CD4-positive, alpha-beta T cell treated with Interleukin-15 for 4 hours (primary cell): ENCODE measurements around the gene ATP2B3.

ENCODE experiments used
- DNase-seq: peaks from one replicate; pipeline ENCODE4 v3.0.0-alpha.2; 2020; ENCODE audit warnings: low spot score

ATP2B3 gene

DNA sequence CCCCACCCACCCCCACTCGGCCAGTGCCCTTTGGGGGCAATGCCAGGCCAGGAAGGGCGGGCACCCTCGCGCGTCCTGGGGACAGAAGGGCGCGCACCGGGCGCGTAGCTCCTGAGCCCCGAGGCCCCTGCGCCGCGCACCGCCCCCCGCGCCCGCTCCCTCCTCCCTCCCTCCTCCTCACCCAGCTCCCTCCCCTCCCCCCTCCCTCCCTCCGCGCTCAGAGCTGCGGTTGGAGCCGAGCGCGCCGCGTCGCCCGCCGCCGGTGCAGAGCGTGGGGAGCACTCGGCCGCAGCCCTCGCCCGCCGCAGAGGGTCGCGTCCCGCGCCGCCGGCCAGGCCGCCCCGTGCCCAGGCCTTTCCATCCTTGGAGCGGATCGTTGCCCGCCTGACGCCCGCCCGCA lies at the start of gene ATP2B3:
Gene ATP2B3 (plus strand): TSS at position 220 of the 400 bp plus-strand sequence. CDS start 18,606 bp downstream, outside the sequence.
- no peak for DNase-seq

DNA sequence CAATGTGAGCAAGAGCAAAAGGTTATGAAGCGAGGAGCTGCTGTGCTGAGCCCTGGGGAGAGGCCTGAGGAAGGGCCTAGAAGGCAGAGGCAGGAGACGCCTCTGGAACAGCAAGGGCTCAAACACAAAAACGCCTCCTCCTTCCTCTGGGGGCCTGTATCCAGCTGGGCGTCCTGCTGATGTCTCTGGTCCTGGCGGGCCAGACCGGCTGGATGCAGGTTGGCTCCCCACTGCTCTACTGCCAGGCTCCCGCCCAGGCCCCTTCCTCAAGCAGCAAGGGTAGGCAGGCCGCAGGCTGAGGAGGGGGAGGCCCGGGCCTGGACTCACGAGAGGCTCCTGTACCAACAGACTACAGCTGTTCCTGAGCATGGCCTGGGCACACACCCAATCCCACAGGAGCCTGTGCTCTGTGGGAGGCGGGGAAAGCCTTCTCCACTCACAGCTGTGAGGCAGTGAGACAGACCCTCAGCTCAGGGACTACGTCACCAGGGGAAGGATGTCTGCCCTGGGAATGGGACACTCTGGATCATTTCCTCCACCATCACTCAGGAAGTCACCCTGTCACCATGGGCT lies 49.3 kb upstream of the ATP2B3 start:
- DNase-seq, result no peak

DNA sequence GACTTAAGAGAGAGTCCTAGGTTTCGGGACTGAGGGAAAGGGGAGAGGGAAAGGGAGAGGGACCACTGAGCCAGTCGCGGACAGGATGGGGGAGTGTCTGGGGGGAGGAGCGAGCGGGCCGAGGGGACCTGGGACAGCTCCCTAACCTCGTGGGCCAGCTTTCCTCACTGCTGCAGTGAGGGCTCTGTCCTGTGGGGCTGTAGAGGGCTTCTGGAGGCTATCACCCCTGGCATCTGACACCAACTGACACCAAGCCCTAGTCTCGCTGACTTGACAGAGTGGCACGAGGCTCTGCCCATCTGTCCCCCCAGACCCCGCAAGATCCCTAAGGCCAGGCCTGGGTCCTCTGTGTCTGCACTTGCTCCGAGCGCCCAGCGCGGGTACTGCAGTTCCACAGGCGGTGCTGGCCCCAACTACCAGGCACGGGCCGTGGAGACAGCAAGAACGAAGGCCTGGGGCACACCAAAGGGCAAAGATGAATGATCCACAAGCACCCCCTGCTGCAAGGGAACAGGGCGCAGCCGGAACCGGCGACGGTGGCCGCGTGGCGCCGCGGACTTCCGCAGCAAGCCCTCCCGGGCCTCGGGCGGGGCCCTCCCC lies 47.5 kb upstream of the ATP2B3 start:
- DNase-seq, result peak; percentile 43

DNA sequence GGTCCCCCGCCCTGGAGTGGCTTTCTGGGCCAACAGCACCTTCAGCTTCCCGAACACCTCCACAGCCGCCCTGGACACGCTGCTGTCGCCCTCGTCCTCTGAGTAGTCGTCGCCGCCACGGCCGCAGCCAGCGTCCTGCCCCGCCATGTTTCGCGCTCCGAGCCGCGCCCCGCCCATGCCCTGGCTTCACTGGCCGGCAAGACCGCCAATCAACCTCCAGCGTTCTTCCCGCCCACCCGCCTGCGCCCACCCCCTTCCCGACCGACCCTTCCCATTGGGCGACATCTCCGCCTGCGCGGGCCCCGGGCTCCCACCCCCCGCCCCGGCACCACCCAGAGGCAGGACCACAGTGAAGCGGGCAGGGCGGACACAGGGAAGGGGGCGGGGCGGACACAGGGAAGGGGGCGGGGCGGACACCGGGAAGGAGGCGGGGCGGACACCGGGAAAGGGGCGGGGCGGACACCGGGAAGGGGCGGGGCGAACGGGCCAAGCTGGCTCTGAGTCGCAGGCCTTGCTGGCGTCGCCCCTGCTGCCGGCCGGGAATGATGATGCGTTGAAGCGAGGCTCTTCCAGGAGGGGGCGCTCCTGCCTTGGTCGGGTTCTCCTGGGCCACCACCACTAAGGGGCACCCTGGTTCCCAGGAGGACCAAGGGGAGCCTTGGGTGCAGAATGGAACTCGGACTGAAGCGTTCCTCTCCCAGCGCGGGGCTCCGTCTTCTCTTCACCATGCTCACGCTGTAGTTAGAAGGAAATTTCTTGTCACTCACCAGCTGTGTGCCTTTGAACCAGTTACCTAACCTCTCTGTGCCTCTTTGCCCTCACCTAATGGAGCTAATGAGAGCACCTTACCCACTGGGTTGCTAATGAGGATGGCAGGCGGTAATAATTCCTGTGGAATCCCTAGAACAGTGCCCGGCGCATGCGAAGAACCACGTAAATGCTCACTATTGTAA lies 46.8 kb upstream of the ATP2B3 start, which contains the start of gene HAUS7:
Gene HAUS7 (minus strand): TSS at position 166 of the 953 bp plus-strand sequence. CDS start 19 bp downstream, at position 147.
- peak; percentile 88 for DNase-seq

DNA sequence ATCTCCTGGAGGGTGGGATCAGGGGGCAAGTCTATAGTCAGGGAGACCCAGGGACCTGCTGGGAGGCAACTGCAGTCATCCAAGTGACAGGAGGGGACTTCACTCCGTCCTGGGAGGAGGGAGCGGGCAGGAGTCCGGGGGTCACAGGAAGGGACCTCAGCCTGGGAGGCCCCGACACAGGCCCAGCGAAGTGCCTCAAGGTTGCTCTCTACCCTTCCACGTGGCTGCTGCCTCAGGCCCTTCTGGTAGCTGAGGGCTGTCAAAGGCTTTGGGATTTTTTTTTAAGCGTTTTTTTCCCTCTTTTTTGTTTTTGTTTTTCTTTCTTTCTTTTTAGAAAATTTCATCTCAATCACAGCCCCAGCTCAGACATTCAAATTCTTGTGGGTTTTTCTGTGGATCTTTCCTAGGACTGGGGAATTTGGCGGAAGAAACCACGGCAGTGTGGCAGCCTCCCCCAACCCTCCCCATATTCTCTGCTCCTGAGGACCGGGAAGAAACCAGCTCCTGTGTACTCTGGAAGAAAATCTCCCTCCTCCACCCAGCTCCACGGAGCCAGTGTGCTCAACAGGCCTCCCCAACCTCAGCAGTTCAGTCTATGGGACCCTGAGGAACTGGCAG lies 45.7 kb upstream of the ATP2B3 start:
- no peak for DNase-seq

DNA sequence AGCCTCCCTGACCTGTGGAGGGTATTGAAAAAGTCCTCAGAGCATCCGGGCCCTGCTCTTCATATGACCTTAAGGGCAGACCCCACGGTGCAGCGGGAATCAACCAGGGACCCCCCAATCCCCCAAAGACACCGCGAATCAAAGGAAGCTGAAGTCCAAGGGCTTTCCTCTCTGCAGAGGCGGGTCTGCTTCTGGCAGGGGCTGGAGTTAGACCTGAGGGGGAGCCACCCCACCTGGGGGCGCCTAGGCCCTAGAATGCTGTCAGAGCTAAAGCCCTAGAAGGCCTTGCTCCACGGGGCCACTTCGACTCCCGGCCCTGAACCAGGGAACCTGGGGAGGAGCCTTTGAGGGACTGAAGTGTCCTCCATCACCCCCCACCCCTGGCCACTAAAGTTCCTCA lies 44.3 kb upstream of the ATP2B3 start:
- DNase-seq, result no peak

DNA sequence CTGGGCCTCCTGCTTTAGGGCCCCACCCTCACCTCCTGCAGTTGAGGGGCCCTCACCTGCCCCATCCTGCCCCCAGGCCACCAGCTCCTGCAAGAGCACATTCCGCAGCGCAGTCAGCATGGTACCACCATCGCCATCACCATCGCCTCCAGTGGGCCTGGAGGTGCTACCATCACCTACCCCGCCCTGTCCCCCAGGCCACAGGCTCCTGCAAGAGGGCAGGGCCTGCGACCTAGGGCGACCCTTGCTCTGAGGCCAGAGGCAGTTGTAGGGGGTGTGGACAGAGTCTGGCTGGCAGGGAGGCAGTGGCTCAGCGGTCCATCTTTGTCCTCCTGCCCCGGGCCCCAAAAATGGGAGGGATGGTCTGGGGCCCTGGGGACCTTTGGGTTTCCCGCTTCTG lies 43.2 kb upstream of the ATP2B3 start:
- no peak for DNase-seq

DNA sequence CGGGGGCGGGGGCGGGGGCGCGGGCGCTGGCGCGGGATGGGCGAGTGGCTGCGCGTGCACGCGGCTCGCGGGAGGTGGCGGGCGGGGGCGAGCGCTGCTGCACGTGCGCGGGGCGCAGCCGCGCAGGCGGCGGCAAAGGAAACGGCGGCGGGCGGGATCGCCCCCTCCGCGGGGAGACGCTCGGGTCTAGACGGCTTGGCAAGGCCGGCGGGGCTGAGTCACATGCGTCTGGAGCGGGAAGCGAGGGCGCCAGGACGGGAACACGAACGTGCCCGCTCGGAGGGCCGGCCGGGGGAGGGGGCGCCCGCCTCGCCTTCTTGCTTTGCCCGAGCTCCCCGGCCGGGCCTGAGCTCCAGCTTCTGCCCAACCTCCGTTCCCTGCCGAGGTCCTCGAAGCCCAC lies 42.7 kb upstream of the ATP2B3 start:
- peak; percentile 32 for DNase-seq

DNA sequence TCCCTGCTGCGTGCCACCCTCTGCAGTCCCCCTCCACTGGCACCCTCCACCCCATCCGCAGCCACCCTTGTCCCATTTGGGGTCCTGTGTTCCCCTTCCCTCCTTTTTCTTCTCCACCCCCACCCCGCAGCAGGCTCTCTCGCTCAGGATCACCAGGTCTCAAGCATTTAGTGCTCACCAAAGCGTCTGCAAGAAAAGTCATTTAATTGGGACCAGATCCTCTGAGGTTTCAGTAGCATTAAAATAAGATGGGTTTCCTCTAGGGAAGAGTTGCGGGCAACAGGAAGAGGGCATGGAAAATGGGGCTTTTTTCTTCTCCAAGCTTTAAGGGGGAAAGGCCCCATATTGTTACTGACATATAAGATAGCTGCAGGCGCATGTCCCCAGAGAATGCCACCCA lies 42.2 kb upstream of the ATP2B3 start:
- DNase-seq, result no peak

DNA sequence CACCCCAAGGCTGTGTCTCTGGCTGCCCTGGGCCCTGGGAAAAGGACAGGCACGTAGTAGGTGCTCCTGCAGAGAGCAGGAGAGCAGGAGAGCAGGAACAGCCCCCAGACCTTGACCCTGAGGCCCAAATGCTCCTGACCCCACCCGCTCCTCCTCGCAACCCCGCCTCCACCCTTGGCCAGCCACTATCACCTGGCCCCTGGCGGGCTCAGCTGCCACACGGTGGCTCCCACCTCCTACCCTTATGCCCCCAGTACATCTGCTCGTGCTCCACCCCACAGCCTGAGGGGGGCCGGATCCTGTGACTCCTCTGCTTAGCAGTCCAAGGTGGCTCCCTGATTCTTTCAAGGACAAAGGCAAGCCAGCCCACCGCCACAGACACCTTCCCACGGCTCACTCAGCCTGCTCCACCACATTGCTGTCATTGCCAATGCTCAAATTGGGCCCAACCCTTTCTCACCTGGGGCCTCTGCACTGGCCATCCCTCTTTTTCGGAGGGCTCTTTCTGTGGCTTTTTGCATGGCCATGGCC lies 41.6 kb upstream of the ATP2B3 start:
- DNase-seq, result no peak

DNA sequence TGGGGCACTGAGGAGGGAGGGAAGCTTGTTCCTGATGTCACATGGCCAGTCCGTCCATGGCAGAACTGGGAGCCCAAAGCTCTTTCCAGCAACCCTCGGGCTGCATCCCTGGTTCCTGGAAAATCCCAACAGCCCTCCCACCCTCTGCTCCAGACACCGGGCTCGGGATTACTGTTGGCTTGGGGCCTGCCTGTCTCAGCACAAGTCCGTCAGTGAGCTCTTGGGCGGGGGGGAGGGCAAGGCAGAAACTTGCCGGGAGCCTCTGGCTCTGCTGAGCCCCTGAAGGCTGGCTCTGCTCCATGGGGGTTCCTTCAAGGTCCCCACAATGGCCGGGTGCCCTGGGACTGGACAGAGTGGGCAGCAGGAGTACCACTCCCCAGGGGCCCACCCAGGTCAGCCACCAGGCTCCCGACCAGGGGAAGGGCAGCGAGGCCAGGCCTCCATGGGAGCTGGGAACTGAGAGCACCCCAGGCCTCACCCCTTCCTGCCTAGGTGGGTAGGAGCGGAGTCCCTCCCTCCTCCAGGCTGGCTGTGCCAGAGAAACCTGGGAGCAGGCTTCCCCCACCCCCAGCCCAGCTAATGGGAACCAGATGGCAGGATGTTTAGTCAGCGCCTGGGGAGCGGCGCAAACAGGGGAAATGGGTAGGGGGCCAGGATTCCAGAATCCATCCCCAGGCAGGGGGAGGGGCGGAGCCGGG lies 40.6 kb upstream of the ATP2B3 start:
- DNase-seq, result no peak

DNA sequence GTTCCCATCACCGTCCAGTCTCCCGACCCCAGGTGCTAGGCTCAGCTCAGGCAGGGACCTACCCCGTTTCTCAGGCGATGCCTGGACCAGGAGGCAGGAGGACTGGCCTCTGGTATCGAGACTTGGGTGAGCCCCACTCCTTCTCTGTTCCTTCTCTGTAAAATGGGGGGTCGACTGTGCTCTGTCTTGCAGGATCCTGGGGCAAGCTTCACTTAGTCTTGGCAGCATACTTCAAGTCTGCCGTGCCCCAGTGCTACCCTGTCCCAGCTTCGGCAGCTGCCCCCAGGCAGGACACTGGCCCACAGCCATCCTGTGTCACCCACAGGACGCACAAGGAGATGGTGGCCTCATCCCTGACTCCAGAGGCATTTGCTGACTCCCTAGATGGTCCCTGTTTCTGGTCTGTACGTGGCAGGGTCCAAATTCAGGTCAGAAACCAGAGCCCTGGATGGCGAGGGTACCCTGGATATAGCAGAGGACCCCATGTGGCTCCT lies 40.0 kb upstream of the ATP2B3 start:
- DNase-seq, result no peak

DNA sequence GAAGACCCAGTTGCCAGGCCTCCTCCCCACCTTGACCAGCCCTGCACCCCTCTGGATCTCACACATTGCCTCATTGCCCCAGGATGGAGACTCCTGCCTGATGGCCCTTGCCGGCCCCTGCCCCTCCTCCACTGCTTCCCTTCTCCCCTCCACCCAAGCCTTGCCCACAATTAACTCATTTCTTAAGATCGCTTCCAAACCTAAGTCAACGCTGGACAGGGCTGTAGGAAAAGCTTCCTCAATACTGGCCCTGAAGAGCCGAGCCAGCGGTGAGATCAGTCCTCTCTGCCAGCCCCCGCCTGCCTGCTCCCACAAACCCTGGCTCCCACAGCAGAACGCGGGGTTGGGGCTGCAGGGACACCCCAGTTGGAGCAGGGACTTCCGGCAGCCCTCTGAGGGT lies 39.5 kb upstream of the ATP2B3 start:
- DNase-seq, result no peak

DNA sequence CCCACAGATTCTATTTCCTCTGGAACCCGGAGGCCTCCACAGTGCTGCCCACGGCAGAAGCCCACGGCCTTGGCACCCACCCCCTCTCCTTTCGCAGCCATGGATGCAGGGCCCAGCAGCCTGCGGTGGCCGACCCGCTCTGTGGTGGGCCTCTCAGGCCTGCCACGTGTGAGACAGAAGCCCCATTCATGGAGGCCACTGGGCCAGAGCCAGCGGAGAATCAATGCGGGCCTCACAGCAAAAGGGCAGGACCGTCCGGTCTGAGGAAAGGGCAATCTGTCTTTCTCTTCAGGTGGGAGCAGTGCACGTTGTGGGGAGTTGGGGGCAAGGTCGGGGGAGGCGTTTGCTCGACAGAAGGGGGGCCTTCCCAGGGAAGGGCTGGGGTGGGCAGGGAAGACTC lies 38.7 kb upstream of the ATP2B3 start:
- DNase-seq, result no peak

DNA sequence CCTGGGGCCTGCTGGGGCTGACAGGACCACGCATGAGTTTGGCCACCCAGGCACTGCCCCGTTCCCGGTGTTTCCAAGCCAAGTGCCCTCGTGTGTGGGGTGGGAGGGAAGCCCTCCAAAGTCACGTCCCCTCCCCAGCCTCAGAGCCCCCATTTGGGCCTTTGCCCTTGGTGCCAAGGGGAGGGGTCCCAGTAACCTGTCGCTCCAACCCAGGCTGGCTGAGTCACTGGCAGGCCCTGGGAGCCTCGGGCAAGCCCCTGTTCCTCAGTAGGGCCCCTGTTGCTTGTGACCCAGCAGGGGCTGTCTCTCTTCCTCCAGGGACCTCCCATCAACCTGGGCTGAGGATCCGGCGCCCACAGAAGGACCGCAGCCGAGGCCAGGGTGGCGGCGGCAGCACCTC lies 36.4 kb upstream of the ATP2B3 start:
- no peak for DNase-seq

DNA sequence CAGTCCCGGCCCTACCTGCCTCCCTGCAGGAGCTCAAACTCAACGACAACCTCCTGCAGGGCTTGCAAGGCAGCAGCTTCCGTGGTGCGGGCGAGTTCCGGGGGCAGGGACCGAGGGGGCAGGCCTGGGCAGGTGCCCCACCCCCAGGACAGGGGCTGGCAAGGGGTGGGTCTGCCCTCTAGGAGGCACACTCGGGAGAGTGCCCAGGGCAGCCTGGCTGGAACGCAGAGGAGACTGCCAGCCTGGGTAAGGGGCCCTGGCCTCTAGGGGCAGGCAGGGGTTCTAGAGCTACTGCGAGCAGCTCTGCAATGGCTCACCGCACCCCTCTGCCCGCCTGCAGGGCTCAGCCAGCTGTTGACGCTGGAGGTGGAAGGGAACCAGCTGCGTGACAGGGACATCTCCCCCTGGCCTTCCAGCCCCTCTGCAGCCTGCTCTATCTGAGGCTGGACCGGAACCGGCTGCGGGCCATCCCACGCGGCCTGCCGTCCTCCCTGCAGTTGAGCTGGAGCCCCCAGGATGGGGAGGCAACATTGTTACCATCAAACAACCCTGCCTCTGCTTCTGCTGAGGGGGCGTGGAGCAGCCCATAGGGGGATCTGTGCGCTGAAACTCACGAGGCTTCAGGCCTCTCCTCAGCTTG lies 34.9 kb upstream of the ATP2B3 start:
- no peak for DNase-seq

DNA sequence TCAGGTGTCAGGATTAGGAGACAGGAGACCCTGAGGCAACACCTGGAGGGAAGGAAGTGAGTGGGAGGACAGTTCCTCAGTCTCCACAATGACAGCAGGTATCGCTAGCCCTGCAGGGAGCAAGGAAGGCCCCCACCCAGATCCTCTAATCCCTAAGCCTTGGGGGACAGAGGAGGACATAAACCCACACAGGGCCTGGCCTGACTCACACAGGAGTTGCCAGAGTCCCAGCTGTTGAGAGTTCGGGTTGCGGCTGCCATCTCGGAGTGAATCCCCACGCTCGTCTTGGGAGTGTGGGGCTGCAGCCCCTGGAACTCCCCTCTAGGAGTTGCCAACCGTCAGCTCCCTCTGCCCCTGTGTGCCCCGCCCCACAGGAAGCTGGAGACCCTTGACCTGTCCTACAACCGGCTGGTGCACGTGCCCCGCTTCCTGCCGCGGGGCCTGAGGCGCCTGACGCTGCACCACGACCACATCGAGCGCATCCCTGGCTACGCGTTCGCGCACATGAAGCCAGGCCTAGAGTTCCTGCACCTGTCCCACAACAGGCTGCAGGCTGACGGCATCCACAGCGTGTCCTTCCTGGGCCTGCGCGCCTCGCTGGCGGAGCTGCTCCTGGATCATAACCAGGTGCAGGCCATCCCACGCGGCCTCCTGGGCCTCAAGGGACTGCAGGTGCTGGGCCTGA lies 31.9 kb upstream of the ATP2B3 start:
- no peak for DNase-seq

DNA sequence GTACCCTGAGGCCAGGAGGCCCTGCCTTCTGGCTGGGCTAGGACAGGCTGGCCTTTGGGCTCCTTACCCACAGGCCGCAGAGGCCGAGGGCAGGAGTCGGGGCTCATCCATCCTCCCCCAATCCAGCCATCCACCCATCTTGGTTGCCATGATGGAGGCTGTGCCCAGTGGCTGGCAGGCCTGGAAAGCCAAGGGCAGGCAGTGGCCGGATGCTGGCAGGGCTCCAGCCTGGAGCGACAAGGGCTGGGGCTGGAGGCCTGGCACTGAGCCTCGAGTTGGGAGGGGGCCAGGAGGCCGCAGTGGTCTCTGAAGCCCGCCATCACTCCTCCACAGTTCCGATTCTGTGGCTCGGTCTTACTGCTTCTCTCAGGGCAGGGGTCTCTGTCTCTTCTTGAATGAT lies 31.3 kb upstream of the ATP2B3 start:
- no peak for DNase-seq

DNA sequence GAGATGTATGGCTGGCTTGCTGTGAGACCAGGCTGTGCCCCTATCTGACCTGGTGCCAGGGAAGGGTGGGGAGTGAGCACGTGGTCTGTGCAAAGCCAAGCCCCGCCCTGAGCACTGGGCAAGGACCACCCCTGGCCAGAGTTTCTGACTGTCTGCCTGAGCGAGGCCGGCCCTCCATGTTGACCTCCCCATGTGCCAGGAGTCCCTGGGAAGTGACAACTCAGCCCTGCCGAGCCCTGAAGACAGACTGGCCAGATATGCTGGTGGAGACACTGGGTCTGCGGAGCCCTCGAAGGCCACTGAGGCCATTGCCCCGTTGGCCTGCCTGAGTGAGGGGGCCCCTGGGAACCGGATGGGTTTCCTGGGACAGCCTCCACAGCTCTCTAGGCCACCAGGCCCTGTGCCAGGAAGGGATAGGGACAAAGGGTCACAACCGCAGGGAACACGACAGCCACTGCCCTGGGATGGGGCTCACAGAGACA lies 29.8 kb upstream of the ATP2B3 start:
- no peak for DNase-seq

DNA sequence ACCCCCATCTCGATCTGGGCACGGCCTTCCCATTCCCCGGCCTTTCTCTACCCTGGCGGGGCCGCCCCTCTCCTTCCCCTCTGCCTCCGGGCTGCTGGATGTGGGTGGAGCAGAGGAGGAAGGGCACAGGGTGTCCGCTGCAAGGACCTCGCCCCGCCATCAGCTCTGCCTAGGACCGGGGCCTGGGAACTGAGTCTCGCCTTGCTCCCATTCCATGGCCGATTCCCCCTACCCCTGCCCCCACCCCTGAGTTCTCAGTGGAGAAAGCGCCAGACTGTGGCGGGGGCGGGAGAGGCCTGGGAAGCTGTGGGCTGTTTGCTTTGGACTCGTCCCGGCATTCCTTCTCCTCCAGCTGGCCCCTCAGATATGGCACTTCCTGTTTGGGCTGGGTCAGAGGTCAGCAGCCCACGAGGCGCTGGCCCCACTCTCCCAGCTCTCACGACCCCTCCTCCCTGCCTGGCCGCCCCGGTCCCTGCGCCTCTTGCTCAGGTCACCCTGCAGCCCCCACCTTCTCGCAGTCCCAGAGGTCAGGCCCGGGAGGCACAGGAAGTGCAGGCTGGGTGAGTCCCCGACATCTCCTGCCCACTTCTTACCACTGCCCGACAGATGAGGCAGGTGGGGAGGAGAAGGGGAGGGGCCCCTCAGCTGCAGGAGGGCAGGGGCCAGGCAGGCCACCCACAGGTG lies 29.1 kb upstream of the ATP2B3 start:
- DNase-seq, result no peak
